PC-3 (cell line): ENCODE measurements around the gene NOXA1. TPM values are rescaled to one million over a fixed set of nuclear protein-coding genes. Genes with fewer than 3 reads are reported as not detected.

ENCODE experiments used
- ATAC-seq: fragments of 200-7000 bp; cut with Tn5 transposase; 2 replicates; pipeline ENCODE4 v1.9.1; 2020; ENCODE audit warnings: mild to moderate bottlenecking, moderate library complexity
- BruUV-seq: library from RNA; stranded (reverse); fragments of 400-500 nt; replicated peaks from 2 replicates; lab custom pipeline; 2021; lab: Mats Ljungman, UMichigan
- CTCF ChIA-PET: fragments of 300-600 bp; sonication (Branson Sonifier 250); formaldehyde crosslinking; loops from one replicate; lab custom pipeline; 2022; ENCODE audit warnings: antibody characterized with exemption; lab: Charles Lee
- POLR2A ChIA-PET: fragments of 300-600 bp; sonication (Branson Sonifier 250); formaldehyde crosslinking; loops from one replicate; lab custom pipeline; 2022; ENCODE audit warnings: antibody characterized with exemption; ENCODE audit not compliant: unreplicated experiment; lab: Charles Lee
- DNase-seq: peaks from one replicate; pipeline ENCODE4 v3.0.0-alpha.2; 2015
- H2AFZ ChIP-seq: fragments of 300-600 bp; sonication (generic); 2 replicates; pipeline ENCODE4 v1.6.0; 2016; ENCODE audit warnings: antibody characterized with exemption, low read length
- H3F3A ChIP-seq: fragments of 300-600 bp; sonication (generic); one replicate; pipeline ENCODE4 v1.6.0; 2017; ENCODE audit warnings: antibody characterized with exemption, low read length, control low read depth, mild to moderate bottlenecking; ENCODE audit not compliant: unreplicated experiment
- H3K27ac ChIP-seq: fragments of 300-600 bp; sonication (generic); 2 replicates; pipeline ENCODE4 v1.5.1; 2016; ENCODE audit warnings: mild to moderate bottlenecking, low read length
- H3K27me3 ChIP-seq: fragments of 300-600 bp; sonication (generic); 2 replicates; pipeline ENCODE4 v1.6.1; 2016; ENCODE audit warnings: low read length, mixed read lengths
- H3K36me3 ChIP-seq: fragments of 300-600 bp; sonication (generic); 2 replicates; pipeline ENCODE4 v1.6.1; 2016; ENCODE audit warnings: low read depth, mixed run types, low read length, mixed read lengths
- H3K4me1 ChIP-seq: fragments of 300-600 bp; sonication (generic); 2 replicates; pipeline ENCODE4 v1.5.1; 2016; ENCODE audit warnings: low read length; ENCODE audit not compliant: insufficient read depth
- H3K4me2 ChIP-seq: fragments of 300-600 bp; sonication (generic); 2 replicates; pipeline ENCODE4 v1.6.0; 2016; ENCODE audit warnings: low read length
- H3K4me3 ChIP-seq: fragments of 300-600 bp; sonication (generic); 2 replicates; pipeline ENCODE4 v1.5.1; 2016; ENCODE audit warnings: mild to moderate bottlenecking, low read length, mixed read lengths
- H3K79me2 ChIP-seq: fragments of 300-600 bp; sonication (generic); 2 replicates; pipeline ENCODE4 v1.6.1; 2017; ENCODE audit warnings: low read length, mixed read lengths
- H3K9ac ChIP-seq: fragments of 300-600 bp; sonication (generic); 2 replicates; pipeline ENCODE4 v1.6.0; 2016; ENCODE audit warnings: mild to moderate bottlenecking, low read length
- H3K9me2 ChIP-seq: fragments of 300-600 bp; sonication (generic); replicated peaks from 2 replicates; pipeline ENCODE4 v1.6.1; 2016; ENCODE audit warnings: mixed run types, low read length, mixed read lengths
- H3K9me3 ChIP-seq: fragments of 300-600 bp; sonication (generic); 2 replicates; pipeline ENCODE4 v1.6.1; 2016; ENCODE audit warnings: low read length, mixed read lengths
- H4K20me1 ChIP-seq: fragments of 300-600 bp; sonication (generic); 2 replicates; pipeline ENCODE4 v1.6.1; 2016; ENCODE audit warnings: low read length, mixed read lengths
- EZH2 ChIP-seq: fragments of 300-600 bp; sonication (generic); IDR thresholded peaks from one replicate; pipeline ENCODE4 v1.6.1; 2017; ENCODE audit warnings: antibody characterized with exemption, mild to moderate bottlenecking, low read length; ENCODE audit not compliant: unreplicated experiment
- EZH2phosphoT487 ChIP-seq: fragments of 300-600 bp; sonication (generic); IDR thresholded peaks from 2 replicates; pipeline ENCODE4 v1.6.1; 2018; ENCODE audit warnings: mild to moderate bottlenecking, antibody characterized with exemption, low read length, borderline replicate concordance
- intact Hi-C: fragments of 100-400 bp; cut with micrococcal nuclease; formaldehyde crosslinking; loops from 2 replicates; pipeline ENCODE4 v1.9.0; 2023
- total RNA-seq: library from RNA; depleted of rRNA; stranded (reverse); fragments of >200 nt; gene quantifications from 2 replicates; pipeline ENCODE4 v1.2.3, GENCODE V29; 2014
- TF ChIP-seq, protein P1 (sequence below): fragments of 300-600 bp; sonication (generic); conservative IDR thresholded peaks from 2 replicates; pipeline ENCODE4 v1.5.1; 2017; ENCODE audit warnings: antibody characterized with exemption, low read depth, mild to moderate bottlenecking, low read length

NOXA1 gene
- total RNA-seq, 1 experiment from 2014 or later = 0.51 TPM

DNA sequence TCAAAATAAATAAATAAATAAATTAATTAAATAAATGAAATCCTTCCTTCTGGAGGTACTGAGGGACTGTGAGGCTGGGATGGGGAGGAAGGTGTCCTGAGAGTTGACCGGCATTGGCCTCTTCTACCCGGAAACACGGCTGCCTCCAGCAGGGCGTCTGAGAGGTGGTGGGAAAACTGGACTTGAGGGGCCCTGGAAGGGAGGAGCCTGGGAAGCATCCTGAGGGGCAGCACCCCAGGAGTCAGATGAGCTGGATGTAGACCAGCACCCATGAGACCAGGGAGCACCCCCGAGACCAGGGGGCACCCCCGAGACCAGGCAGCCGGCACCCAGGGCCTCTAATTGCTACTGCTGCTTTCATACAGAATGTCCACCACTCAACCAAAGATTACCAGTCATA, 44.7 kb downstream of the NOXA1 start:
- Histone ChIP-seq H3K79me2 (no peaks in the 10 kb centered on the region), H3K4me1 (no peaks in the 10 kb centered on the region), H3K27me3 (no peaks in the 10 kb centered on the region), H3K9me2 (no peaks in the 10 kb centered on the region), H3K4me2 (no peak overlapping the region), H3K9me3 (no peaks in the 10 kb centered on the region), H4K20me1 (no peaks in the 10 kb centered on the region), H3K9ac (no peak overlapping the region), H2AFZ (no peak overlapping the region), H3F3A (no peaks in the 10 kb centered on the region), H3K36me3 (no peaks in the 10 kb centered on the region), H3K27ac (no peak overlapping the region), H3K4me3 (no peak overlapping the region)
- CTCF ChIA-PET = no interaction called here
- TF ChIP-seq EZH2phosphoT487 (no peak), EZH2 (no peak)
- TF ChIP-seq, protein P1, sequence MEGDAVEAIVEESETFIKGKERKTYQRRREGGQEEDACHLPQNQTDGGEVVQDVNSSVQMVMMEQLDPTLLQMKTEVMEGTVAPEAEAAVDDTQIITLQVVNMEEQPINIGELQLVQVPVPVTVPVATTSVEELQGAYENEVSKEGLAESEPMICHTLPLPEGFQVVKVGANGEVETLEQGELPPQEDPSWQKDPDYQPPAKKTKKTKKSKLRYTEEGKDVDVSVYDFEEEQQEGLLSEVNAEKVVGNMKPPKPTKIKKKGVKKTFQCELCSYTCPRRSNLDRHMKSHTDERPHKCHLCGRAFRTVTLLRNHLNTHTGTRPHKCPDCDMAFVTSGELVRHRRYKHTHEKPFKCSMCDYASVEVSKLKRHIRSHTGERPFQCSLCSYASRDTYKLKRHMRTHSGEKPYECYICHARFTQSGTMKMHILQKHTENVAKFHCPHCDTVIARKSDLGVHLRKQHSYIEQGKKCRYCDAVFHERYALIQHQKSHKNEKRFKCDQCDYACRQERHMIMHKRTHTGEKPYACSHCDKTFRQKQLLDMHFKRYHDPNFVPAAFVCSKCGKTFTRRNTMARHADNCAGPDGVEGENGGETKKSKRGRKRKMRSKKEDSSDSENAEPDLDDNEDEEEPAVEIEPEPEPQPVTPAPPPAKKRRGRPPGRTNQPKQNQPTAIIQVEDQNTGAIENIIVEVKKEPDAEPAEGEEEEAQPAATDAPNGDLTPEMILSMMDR = no peak
- POLR2A ChIA-PET = no interaction called here
- no peak for ATAC-seq
- no peak for DNase-seq
- no TSS peak for BruUV-seq
- intact Hi-C loops = no loop called here

DNA sequence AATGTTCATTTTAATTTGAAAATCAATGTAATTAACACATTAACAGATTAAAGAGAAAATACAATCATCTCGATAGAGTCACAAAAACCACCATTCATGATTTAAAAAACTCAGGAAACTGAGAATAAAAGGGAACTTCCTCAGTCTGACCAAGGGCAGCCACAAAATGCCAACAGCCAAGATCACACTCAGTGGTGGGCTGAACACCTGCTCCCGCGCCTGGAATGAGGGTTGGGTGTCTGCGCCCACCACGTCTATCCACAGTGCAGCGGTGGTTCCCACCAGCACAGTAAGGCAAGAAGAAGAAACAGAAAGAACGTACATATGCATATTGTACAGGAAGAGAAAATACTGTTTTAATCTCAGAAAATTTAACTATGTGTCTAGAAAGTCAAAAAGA, 47.6 kb downstream of the NOXA1 start:
- TF ChIP-seq, protein P1 = no peak
- TF ChIP-seq EZH2phosphoT487 (no peak), EZH2 (no peak)
- Histone ChIP-seq H4K20me1 (no peaks in the 10 kb centered on the region), H3K4me3 (no peak overlapping the region), H3K27ac (no peak overlapping the region), H3F3A (no peaks in the 10 kb centered on the region), H2AFZ (no peak overlapping the region), H3K9me3 (no peaks in the 10 kb centered on the region), H3K36me3 (no peaks in the 10 kb centered on the region), H3K4me1 (no peaks in the 10 kb centered on the region), H3K4me2 (no peak overlapping the region), H3K9ac (no peak overlapping the region), H3K27me3 (no peaks in the 10 kb centered on the region), H3K79me2 (no peaks in the 10 kb centered on the region), H3K9me2 (no peaks in the 10 kb centered on the region)
- ChIA-PET CTCF (no interaction called here), POLR2A (interaction anchor here (0.5 kb wide), 1 partner anchor 38 kb away, joined by 5 read pairs; no protein-coding TSS in a partner anchor)
- intact Hi-C loops = no loop called here
- BruUV-seq = no TSS peak
- no peak for ATAC-seq
- DNase-seq = no peak

DNA sequence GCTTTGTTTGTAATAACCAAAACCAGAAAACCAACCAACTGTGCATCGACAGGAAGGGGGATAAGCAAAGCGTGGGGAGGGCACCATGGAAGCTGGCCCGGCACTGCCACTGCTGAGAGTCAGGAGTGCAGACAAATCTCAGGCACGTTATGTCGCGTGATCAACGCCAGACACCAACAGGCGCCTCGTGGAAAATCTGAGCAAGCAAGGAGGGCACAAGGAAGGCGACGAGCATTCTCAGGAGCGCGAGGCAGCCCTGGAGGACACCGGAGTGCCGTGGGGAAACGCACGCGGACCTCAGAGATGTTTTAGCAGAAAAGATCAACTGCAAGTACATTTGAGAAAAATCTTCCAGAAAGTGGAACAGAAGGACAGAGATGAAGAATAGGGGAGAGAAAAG, 51.1 kb downstream of the NOXA1 start:
- H3K27ac ChIP-seq = no peak overlapping the region
- no peak overlapping the region for H2AFZ ChIP-seq
- ChIA-PET CTCF (interaction anchor here (0.7 kb wide), 1 partner anchor 61 kb away, joined by 8 read pairs; no protein-coding TSS in a partner anchor), POLR2A (no interaction called here)
- no peaks in the 10 kb centered on the region for H3K27me3 ChIP-seq
- TF ChIP-seq EZH2phosphoT487 (no peak), EZH2 (no peak)
- TF ChIP-seq, protein P1 = no peak
- no peaks in the 10 kb centered on the region for H3K4me1 ChIP-seq
- H3K9me2 ChIP-seq = no peaks in the 10 kb centered on the region
- H3K4me2 ChIP-seq = no peak overlapping the region
- H3K4me3 ChIP-seq = no peak overlapping the region
- DNase-seq (no peak), ATAC-seq (no peak)
- H3K36me3 ChIP-seq = no peaks in the 10 kb centered on the region
- no peaks in the 10 kb centered on the region for H3K79me2 ChIP-seq
- no peaks in the 10 kb centered on the region for H4K20me1 ChIP-seq
- no peak overlapping the region for H3K9ac ChIP-seq
- no peaks in the 10 kb centered on the region for H3F3A ChIP-seq
- intact Hi-C loops = no loop called here
- H3K9me3 ChIP-seq = no peaks in the 10 kb centered on the region
- BruUV-seq = no TSS peak
